HepG2 (cell line): ENCODE measurements around the gene RRBP1. TPM values are rescaled to one million over a fixed set of nuclear protein-coding genes. Genes with fewer than 3 reads are reported as not detected.

ENCODE experiments used
- ATAC-seq: fragments of 200-7000 bp; cut with Tn5 transposase; 3 replicates; pipeline ENCODE4 v1.9.1; 2020; ENCODE audit warnings: mild to moderate bottlenecking, moderate library complexity
- BruUV-seq: library from RNA; stranded (reverse); fragments of 400-500 nt; replicated peaks from 2 replicates; lab custom pipeline; 2021; lab: Mats Ljungman, UMichigan
- CTCF ChIA-PET: fragments of 300-600 bp; formaldehyde crosslinking; extraction: SDS; loops from one replicate; lab custom pipeline; 2021; ENCODE audit warnings: low total read pairs, inconsistent platforms, low intra/inter-chr PET ratio; lab: Yijun Ruan, JAX
- POLR2A ChIA-PET: fragments of 350-600 bp; sonication (Branson Sonifier 250); formaldehyde crosslinking; loops from one replicate; lab custom pipeline; 2020; ENCODE audit warnings: antibody characterized with exemption, inconsistent platforms; lab: Yijun Ruan, JAX
- DNase-seq: peaks from one replicate; pipeline ENCODE4 v3.0.0-alpha.2; 2015; ENCODE audit warnings: low spot score
- FAIRE-seq: peaks from 3 replicates; lab custom pipeline; 2011; peaks lifted over from hg19 to GRCh38; lab: Jason Lieb, UNC
- H2AFZ ChIP-seq: one replicate; pipeline ENCODE4 v1.6.1; 2011; ENCODE audit warnings: low read length, inconsistent platforms
- H3K27ac ChIP-seq: fragments of 300-600 bp; 3 replicates; pipeline ENCODE4 v1.8.0; 2011; ENCODE audit warnings: mixed run types, mild to moderate bottlenecking, mixed read lengths, low read length, inconsistent platforms; ENCODE audit not compliant: insufficient read depth; ENCODE audit errors: extremely low read length
- H3K27me3 ChIP-seq, 2 experiments: fragments of 200-600 bp in 1 of 2; 2 replicates in 1 of 2; 3 replicates in 1 of 2; pipeline versions ENCODE4 v1.6.0 to v1.8.0; 2011; ENCODE audit warnings: low read length in 2 of 2, mild to moderate bottlenecking in 2 of 2, moderate library complexity in 2 of 2, inconsistent platforms in 1 of 2; ENCODE audit not compliant: insufficient read depth in 2 of 2, control insufficient read depth in 1 of 2
- H3K36me3 ChIP-seq, 2 experiments: fragments of 200-600 bp in 1 of 2; replicated peaks in 1 of 2; 2 replicates in 1 of 2; 3 replicates in 1 of 2; pipeline versions ENCODE4 v1.5.1 to v1.8.0; 2011; ENCODE audit warnings: low read length in 2 of 2, inconsistent platforms in 1 of 2; ENCODE audit not compliant: insufficient read depth in 2 of 2, control insufficient read depth in 1 of 2
- H3K4me1 ChIP-seq: 2 replicates; pipeline ENCODE4 v1.5.1; 2012; ENCODE audit warnings: low read length, inconsistent platforms; ENCODE audit not compliant: insufficient read depth
- H3K4me2 ChIP-seq: 2 replicates; pipeline ENCODE4 v1.6.0; 2011; ENCODE audit warnings: low read depth, low read length, inconsistent platforms
- H3K4me3 ChIP-seq, 3 experiments: fragments of 200-600 bp in 1 of 3; sonication (generic), shearing (Covaris generic) in 1 of 3; replicated peaks in 1 of 3; 2 replicates each; pipeline ENCODE4 v1.5.1; 2011 to 2016; ENCODE audit warnings: low read length in 3 of 3, inconsistent platforms in 2 of 3, low read depth in 2 of 3, mild to moderate bottlenecking in 2 of 3, control low read depth in 1 of 3, mixed read lengths in 1 of 3; ENCODE audit not compliant: insufficient read depth in 1 of 3
- H3K79me2 ChIP-seq: one replicate; pipeline ENCODE4 v1.6.1; 2011; ENCODE audit warnings: low read length, inconsistent platforms; ENCODE audit not compliant: insufficient read depth
- H3K9ac ChIP-seq: 2 replicates; pipeline ENCODE4 v1.6.0; 2011; ENCODE audit warnings: mild to moderate bottlenecking, low read depth, low read length, inconsistent platforms; ENCODE audit not compliant: insufficient read depth
- H3K9me3 ChIP-seq: 2 replicates; pipeline ENCODE4 v1.5.1; 2012; ENCODE audit warnings: mild to moderate bottlenecking, low read length
- H4K20me1 ChIP-seq: 2 replicates; pipeline ENCODE4 v1.6.0; 2011; ENCODE audit warnings: inconsistent platforms, mild to moderate bottlenecking, low read length, moderate library complexity; ENCODE audit not compliant: insufficient read depth
- DMAP1 ChIP-seq: IDR thresholded peaks from 2 replicates; pipeline ENCODE4 v1.6.1; 2016
- ETV6 ChIP-seq: sonication (generic); formaldehyde crosslinking; conservative IDR thresholded peaks from 2 replicates; pipeline ENCODE4 v1.4.0; 2020; ENCODE audit warnings: missing genetic modification reagents
- GATAD2A ChIP-seq: IDR thresholded peaks from 2 replicates; pipeline ENCODE4 v1.6.1; 2016
- KLF12 ChIP-seq: sonication (generic); formaldehyde crosslinking; IDR thresholded peaks from 2 replicates; pipeline ENCODE4 v1.4.0; 2020; ENCODE audit warnings: missing genetic modification reagents, borderline replicate concordance
- MBD4 ChIP-seq: IDR thresholded peaks from 2 replicates; pipeline ENCODE4 v1.6.1; 2012; ENCODE audit warnings: low read length, inconsistent platforms, borderline replicate concordance
- NCOA1 ChIP-seq: sonication (generic); formaldehyde crosslinking; IDR thresholded peaks from 2 replicates; pipeline ENCODE4 v1.9.0; 2021; ENCODE audit warnings: missing genetic modification reagents
- NONO ChIP-seq, 2 experiments: fragments of 450-650 bp in 1 of 2; sonication (generic) in 1 of 2; formaldehyde crosslinking in 1 of 2; IDR thresholded peaks in 1 of 2; conservative IDR thresholded peaks in 1 of 2; 2 replicates each; pipeline versions ENCODE4 v1.6.1 to v1.8.0; 2017 to 2022; ENCODE audit warnings: mild to moderate bottlenecking in 1 of 2, missing genetic modification reagents in 1 of 2, moderate library complexity in 1 of 2
- PCBP2 ChIP-seq: fragments of 200-400 bp; formaldehyde crosslinking; optimal IDR thresholded peaks from 2 replicates; pipeline ENCODE3; 2018; ENCODE audit warnings: low read length, low read depth; ENCODE audit not compliant: poor library complexity, severe bottlenecking
- RFX3 ChIP-seq: IDR thresholded peaks from 2 replicates; pipeline ENCODE4 v1.6.1; 2016; ENCODE audit warnings: missing biosample characterization, missing genetic modification reagents
- SNAPC5 ChIP-seq: sonication (generic); formaldehyde crosslinking; IDR thresholded peaks from 2 replicates; pipeline ENCODE4 v1.8.1; 2023; ENCODE audit warnings: mild to moderate bottlenecking, missing genetic modification reagents, borderline replicate concordance
- SRSF9 ChIP-seq: fragments of 200-400 bp; formaldehyde crosslinking; IDR thresholded peaks from 2 replicates; pipeline ENCODE4 v1.6.1; 2018; ENCODE audit warnings: borderline replicate concordance, mild to moderate bottlenecking, low read depth, low read length; ENCODE audit not compliant: insufficient read depth, poor library complexity, severe bottlenecking
- TOPORS ChIP-seq: sonication (generic); formaldehyde crosslinking; IDR thresholded peaks from 2 replicates; pipeline ENCODE4 v1.8.0; 2023; ENCODE audit warnings: mild to moderate bottlenecking, missing genetic modification reagents
- U2AF1 ChIP-seq: fragments of 200-400 bp; formaldehyde crosslinking; optimal IDR thresholded peaks from 2 replicates; pipeline ENCODE3; 2017; ENCODE audit warnings: mild to moderate bottlenecking, low read depth, low read length
- ZC3H13 ChIP-seq: sonication (generic); formaldehyde crosslinking; IDR thresholded peaks from 2 replicates; pipeline ENCODE4 v1.8.1; 2023; ENCODE audit warnings: mild to moderate bottlenecking, missing genetic modification reagents, moderate library complexity
- ZFP37 ChIP-seq: sonication (generic); formaldehyde crosslinking; IDR thresholded peaks from 2 replicates; pipeline ENCODE4 v1.4.0; 2020; ENCODE audit warnings: missing genetic modification reagents, borderline replicate concordance
- ZNF34 ChIP-seq: sonication (generic); formaldehyde crosslinking; IDR thresholded peaks from 2 replicates; pipeline ENCODE4 v1.4.0; 2020; ENCODE audit warnings: mild to moderate bottlenecking, missing genetic modification reagents, borderline replicate concordance
- ZNF431 ChIP-seq: sonication (generic); formaldehyde crosslinking; IDR thresholded peaks from 2 replicates; pipeline ENCODE4 v1.9.0; 2022; ENCODE audit warnings: missing genetic modification reagents, low read depth, mild to moderate bottlenecking, borderline replicate concordance
- ZNF567 ChIP-seq: sonication (generic); formaldehyde crosslinking; IDR thresholded peaks from 2 replicates; pipeline ENCODE4 v1.8.1; 2023; ENCODE audit warnings: mild to moderate bottlenecking, missing genetic modification reagents, borderline replicate concordance
- ZNF569 ChIP-seq: sonication (generic); formaldehyde crosslinking; IDR thresholded peaks from 2 replicates; pipeline ENCODE4 v1.5.0; 2020; ENCODE audit warnings: mild to moderate bottlenecking, missing genetic modification reagents, moderate library complexity, borderline replicate concordance
- ZNF670 ChIP-seq: sonication (generic); formaldehyde crosslinking; IDR thresholded peaks from 2 replicates; pipeline ENCODE4 v1.8.0; 2022; ENCODE audit warnings: mild to moderate bottlenecking, missing genetic modification reagents, borderline replicate concordance
- ZNF713 ChIP-seq: sonication (generic); formaldehyde crosslinking; IDR thresholded peaks from 2 replicates; pipeline ENCODE4 v1.4.0; 2020; ENCODE audit warnings: mild to moderate bottlenecking, missing genetic modification reagents
- WGBS: methylation state at CpG from one replicate; pipeline ENCODE4 v1.1.6; 2017; ENCODE audit warnings: low lambda C conversion rate; 5-methylcytosine and 5-hydroxymethylcytosine counted together
- in situ Hi-C: cut with HindIII; loops from 2 replicates; pipeline ENCODE4 v1.10.0; 2017; ENCODE audit warnings: low pct_unique_long_range_greater_than_20kb; ENCODE audit not compliant: extremely low pct_ligation_motif_present
- intact Hi-C: fragments of 100-400 bp; cut with micrococcal nuclease; formaldehyde crosslinking; loops from one replicate; pipeline ENCODE4 v1.10.0; 2022; ENCODE audit not compliant: unreplicated experiment
- polyA plus RNA-seq, 8 experiments: library from polyadenylated mRNA; depleted of rRNA in 3 of 8; stranded (reverse) in 7 of 8; unstranded in 1 of 8; fragments of >200 nt; fragmentation: Illumina TruSeq in 4 of 8; extraction: Trizol in 4 of 8; gene quantifications; 2 replicates each; pipeline versions ENCODE4 v1.2.1 to v1.2.3, GENCODE V29; 2011 to 2016; ENCODE audit warnings: low read depth in 4 of 8, missing spikeins in 1 of 8, mixed read lengths in 1 of 8; ENCODE audit not compliant: insufficient read depth in 1 of 8
- total RNA-seq, 5 experiments: library from RNA; depleted of rRNA; stranded (reverse); fragments of >200 nt; fragmentation: Illumina TruSeq; extraction: Trizol; gene quantifications; 2 replicates each; pipeline ENCODE4 v1.2.3, GENCODE V29; 2016; ENCODE audit warnings: low read depth in 1 of 5
- TF ChIP-seq, protein P1 (sequence below): sonication (generic); formaldehyde crosslinking; IDR thresholded peaks from 2 replicates; pipeline ENCODE4 v1.4.0; 2020; ENCODE audit warnings: mild to moderate bottlenecking, low read depth, missing genetic modification reagents
- TF ChIP-seq, protein P2 (sequence below): fragments of 450-650 bp; IDR thresholded peaks from 2 replicates; pipeline ENCODE4 v1.6.1; 2016
- TF ChIP-seq, protein P3 (sequence below): sonication (generic); formaldehyde crosslinking; IDR thresholded peaks from 2 replicates; pipeline ENCODE4 v1.8.0; 2022; ENCODE audit warnings: low read depth, missing genetic modification reagents

RRBP1 gene
- total and polyA plus RNA-seq, 2 of the 13 experiments (the other 11 are each of a cell fraction or from before 2014, with no cell fraction given) = 150 to 222 TPM

- H3K4me3 ChIP-seq = no peak overlapping the region
- H3K4me2 ChIP-seq = no peak overlapping the region
- no peaks in the 10 kb centered on the region for H3K9me3 ChIP-seq
- 98% methylated on average over 5 of the region's 5 CpGs for WGBS
- peaks cover 84% of the 10 kb centered on the region for H3K79me2 ChIP-seq
- H3K27ac ChIP-seq = no peak overlapping the region
- ChIA-PET POLR2A (no interaction called here), CTCF (no interaction called here)
- intact Hi-C loops (loop anchor here (5.0 kb wide), 1 partner anchor 238 kb away; no protein-coding TSS in a partner anchor), in situ Hi-C loops (no loop called here)
- no TSS peak for BruUV-seq
- H3K4me1 ChIP-seq = peaks cover 46% of the 10 kb centered on the region
- no peak overlapping the region for H2AFZ ChIP-seq
- H4K20me1 ChIP-seq = peaks cover 93% of the 10 kb centered on the region
- no peak for DNase-seq
- H3K9ac ChIP-seq = no peak overlapping the region
- FAIRE-seq = no peak
- ATAC-seq = no peak
- H3K27me3 ChIP-seq = no peaks in the 10 kb centered on the region
- H3K36me3 ChIP-seq = peaks cover 46 to 70% of the 10 kb centered on the region in 2 experiments
- TF ChIP-seq DMAP1 (no peak), RFX3 (CRISPR knock-in tag) (no peak), ZNF431 (no peak), NONO (IDR thresholded peaks at IDR 0.05) (no peak), NONO (CRISPR knock-in tag; conservative IDR thresholded peaks at IDR 0.05) (no peak), ZNF670 (CRISPR knock-in tag) (0 out of 2 replicates have a peak, but pooled peaks have one; percentile 44), ZNF34 (no peak), U2AF1 (no peak), ETV6 (no peak), ZNF569 (no peak), GATAD2A (no peak), ZNF567 (CRISPR knock-in tag) (no peak), PCBP2 (no peak), NCOA1 (CRISPR knock-in tag) (no peak), ZFP37 (CRISPR knock-in tag) (no peak), MBD4 (no peak), SRSF9 (no peak), SNAPC5 (CRISPR knock-in tag) (no peak), ZC3H13 (no peak), KLF12 (no peak), TOPORS (CRISPR knock-in tag) (no peak), ZNF713 (no peak)
- TF ChIP-seq, protein P1, sequence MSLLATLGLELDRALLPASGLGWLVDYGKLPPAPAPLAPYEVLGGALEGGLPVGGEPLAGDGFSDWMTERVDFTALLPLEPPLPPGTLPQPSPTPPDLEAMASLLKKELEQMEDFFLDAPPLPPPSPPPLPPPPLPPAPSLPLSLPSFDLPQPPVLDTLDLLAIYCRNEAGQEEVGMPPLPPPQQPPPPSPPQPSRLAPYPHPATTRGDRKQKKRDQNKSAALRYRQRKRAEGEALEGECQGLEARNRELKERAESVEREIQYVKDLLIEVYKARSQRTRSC (CRISPR knock-in tag) = no peak
- TF ChIP-seq, protein P2, sequence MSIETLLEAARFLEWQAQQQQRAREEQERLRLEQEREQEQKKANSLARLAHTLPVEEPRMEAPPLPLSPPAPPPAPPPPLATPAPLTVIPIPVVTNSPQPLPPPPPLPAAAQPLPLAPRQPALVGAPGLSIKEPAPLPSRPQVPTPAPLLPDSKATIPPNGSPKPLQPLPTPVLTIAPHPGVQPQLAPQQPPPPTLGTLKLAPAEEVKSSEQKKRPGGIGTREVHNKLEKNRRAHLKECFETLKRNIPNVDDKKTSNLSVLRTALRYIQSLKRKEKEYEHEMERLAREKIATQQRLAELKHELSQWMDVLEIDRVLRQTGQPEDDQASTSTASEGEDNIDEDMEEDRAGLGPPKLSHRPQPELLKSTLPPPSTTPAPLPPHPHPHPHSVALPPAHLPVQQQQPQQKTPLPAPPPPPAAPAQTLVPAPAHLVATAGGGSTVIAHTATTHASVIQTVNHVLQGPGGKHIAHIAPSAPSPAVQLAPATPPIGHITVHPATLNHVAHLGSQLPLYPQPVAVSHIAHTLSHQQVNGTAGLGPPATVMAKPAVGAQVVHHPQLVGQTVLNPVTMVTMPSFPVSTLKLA = no peak
- TF ChIP-seq, protein P3, sequence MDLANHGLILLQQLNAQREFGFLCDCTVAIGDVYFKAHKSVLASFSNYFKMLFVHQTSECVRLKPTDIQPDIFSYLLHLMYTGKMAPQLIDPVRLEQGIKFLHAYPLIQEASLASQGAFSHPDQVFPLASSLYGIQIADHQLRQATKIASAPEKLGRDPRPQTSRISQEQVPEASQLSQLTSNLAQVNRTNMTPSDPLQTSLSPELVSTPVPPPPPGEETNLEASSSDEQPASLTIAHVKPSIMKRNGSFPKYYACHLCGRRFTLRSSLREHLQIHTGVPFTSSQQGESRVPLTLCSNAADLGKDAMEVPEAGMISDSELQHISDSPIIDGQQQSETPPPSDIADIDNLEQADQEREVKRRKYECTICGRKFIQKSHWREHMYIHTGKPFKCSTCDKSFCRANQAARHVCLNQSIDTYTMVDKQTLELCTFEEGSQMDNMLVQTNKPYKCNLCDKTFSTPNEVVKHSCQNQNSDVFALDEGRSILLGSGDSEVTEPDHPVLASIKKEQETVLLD (CRISPR knock-in tag) = no peak
These were observed 22.2 kb downstream of the RRBP1 start for GRCh38 chr20:17659801-17660200.
